Hypothalamus (tissue), 51 donors: Measurements from ENCODE around the gene RPS4Y2.

Source experiments
- DNase-seq, 51 donors: peaks; one replicate each; lab custom pipeline; 2025; lab: John Stamatoyannopoulos, UW

Gene RPS4Y2

GRCh38 chrY:20755808-20756207 is at the start of gene RPS4Y2:
Gene RPS4Y2, plus strand, starts transcription at chrY:20756108. Its CDS starts 56 bp downstream, at chrY:20756164.
- no peak for DNase-seq

GRCh38 chrY:20714391-20714790 is 41.5 kb upstream of the RPS4Y2 start:
- DNase-seq = no peak

GRCh38 chrY:20726184-20726907 is 29.6 kb upstream of the RPS4Y2 start:
- DNase-seq = no peak

GRCh38 chrY:20735200-20735599 is 20.7 kb upstream of the RPS4Y2 start:
- no peak for DNase-seq

GRCh38 chrY:20739806-20740205 is 16.1 kb upstream of the RPS4Y2 start:
- no peak for DNase-seq

- peak in 13 of 51 donors; percentile 0 to 11 (median 0) for DNase-seq
These were observed 15.3 kb upstream of the RPS4Y2 start for GRCh38 chrY:20740609-20741008.

- DNase-seq = no peak
These were observed 10.8 kb upstream of the RPS4Y2 start for GRCh38 chrY:20745060-20745459.

- DNase-seq = no peak
These were observed 9.0 kb upstream of the RPS4Y2 start for GRCh38 chrY:20746919-20747318.

GRCh38 chrY:20763869-20764268 is 8.0 kb downstream of the RPS4Y2 start:
- no peak for DNase-seq

GRCh38 chrY:20765117-20765516 is 9.2 kb downstream of the RPS4Y2 start:
- DNase-seq = no peak

GRCh38 chrY:20770755-20771154 is 14.8 kb downstream of the RPS4Y2 start:
- no peak for DNase-seq

GRCh38 chrY:20776104-20776503 is 20.2 kb downstream of the RPS4Y2 start:
- no peak for DNase-seq

GRCh38 chrY:20780104-20780654 is 24.3 kb downstream of the RPS4Y2 start:
- DNase-seq = no peak

- no peak for DNase-seq
These were observed 24.9 kb downstream of the RPS4Y2 start for GRCh38 chrY:20780776-20781175.

GRCh38 chrY:20781408-20781807 is 25.5 kb downstream of the RPS4Y2 start:
- DNase-seq = no peak

- no peak for DNase-seq
These were observed 29.1 kb downstream of the RPS4Y2 start for GRCh38 chrY:20784965-20785364.

GRCh38 chrY:20787076-20787475 is 31.2 kb downstream of the RPS4Y2 start:
- DNase-seq = no peak

- DNase-seq = peak in 1 of 51 donors; percentile 0
These were observed 42.6 kb downstream of the RPS4Y2 start for GRCh38 chrY:20798351-20799049.

GRCh38 chrY:20802659-20803058 is 46.8 kb downstream of the RPS4Y2 start:
- DNase-seq = no peak

- DNase-seq = no peak
These were observed 50.3 kb downstream of the RPS4Y2 start for GRCh38 chrY:20806243-20806642.

GRCh38 chrY:20813459-20813858 is 57.6 kb downstream of the RPS4Y2 start:
- no peak for DNase-seq

GRCh38 chrY:20814794-20815193 is 58.9 kb downstream of the RPS4Y2 start:
- DNase-seq = no peak
